GM12864 (cell line): ENCODE measurements around the gene ST3GAL6.

Experiments
- DNase-seq: peaks from one replicate; pipeline ENCODE4 v3.0.0-alpha.2; 2011; ENCODE audit warnings: low read depth
- H3K4me3 ChIP-seq: 2 replicates; pipeline ENCODE4 v1.5.1; 2011; ENCODE audit warnings: mild to moderate bottlenecking, low read depth, low read length, control low read depth
- TF ChIP-seq, protein P1 (sequence below): IDR thresholded peaks from 2 replicates; pipeline ENCODE4 v1.5.1; 2011; ENCODE audit warnings: low read depth, mild to moderate bottlenecking, moderate library complexity, low read length, control low read depth, inconsistent platforms; ENCODE audit errors: missing control alignments

ST3GAL6 gene

DNA sequence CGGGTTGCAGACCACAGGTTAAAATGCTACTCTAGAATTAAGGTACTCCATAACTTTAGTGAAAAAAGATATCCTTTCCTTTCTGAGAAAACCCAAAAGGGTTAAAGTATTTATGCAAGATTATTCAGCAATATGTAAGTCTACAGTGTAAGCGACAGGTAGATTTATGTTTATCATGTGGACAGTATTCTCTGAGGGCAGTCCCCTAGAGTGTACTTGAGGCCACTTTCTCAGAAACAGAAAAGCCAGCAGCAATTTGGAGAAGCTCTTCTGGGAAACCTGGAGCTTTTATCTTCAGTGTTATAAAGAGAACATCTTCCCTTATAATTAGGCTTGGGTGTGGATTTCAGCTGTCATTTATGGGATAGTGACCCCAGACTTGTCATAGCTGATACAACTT, 8.9 kb downstream of the ST3GAL6 start:
- no peak for DNase-seq
- H3K4me3 ChIP-seq = no peak overlapping the region
- TF ChIP-seq, protein P1, sequence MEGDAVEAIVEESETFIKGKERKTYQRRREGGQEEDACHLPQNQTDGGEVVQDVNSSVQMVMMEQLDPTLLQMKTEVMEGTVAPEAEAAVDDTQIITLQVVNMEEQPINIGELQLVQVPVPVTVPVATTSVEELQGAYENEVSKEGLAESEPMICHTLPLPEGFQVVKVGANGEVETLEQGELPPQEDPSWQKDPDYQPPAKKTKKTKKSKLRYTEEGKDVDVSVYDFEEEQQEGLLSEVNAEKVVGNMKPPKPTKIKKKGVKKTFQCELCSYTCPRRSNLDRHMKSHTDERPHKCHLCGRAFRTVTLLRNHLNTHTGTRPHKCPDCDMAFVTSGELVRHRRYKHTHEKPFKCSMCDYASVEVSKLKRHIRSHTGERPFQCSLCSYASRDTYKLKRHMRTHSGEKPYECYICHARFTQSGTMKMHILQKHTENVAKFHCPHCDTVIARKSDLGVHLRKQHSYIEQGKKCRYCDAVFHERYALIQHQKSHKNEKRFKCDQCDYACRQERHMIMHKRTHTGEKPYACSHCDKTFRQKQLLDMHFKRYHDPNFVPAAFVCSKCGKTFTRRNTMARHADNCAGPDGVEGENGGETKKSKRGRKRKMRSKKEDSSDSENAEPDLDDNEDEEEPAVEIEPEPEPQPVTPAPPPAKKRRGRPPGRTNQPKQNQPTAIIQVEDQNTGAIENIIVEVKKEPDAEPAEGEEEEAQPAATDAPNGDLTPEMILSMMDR = no peak

DNA sequence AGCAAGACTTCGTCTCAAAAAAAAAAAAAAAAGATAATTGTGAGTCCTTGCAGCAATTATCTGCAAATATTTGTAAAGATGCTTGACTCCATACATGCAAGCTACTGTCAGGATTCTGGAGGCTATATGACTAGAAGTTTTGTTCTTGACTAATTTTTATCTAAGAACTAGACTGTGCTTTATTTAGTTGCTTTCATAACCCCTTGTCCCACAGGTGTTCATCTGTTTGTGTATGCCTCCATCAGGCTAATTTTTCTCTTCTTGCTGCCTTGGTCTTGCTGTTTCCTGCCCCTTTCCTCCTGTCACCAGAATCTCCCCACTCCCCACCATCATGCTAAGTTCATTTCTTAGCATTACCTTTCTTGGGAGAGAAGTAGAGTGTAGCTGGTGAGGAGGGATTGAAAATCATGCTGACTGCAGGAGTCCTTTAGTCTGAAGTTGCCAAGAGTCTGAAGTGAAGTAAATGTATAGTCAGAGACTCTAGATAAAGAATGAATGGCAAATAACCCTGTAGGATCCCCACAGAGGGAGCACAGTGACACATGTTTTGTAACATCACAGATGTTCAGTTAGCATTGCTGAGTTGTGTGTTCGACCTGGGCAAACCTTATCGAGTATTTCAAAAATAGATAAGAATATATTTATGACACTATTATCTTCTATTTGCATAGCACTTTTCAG, 12.5 kb downstream of the ST3GAL6 start:
- TF ChIP-seq, protein P1 = no peak
- no peak for DNase-seq
- H3K4me3 ChIP-seq = no peak overlapping the region

DNA sequence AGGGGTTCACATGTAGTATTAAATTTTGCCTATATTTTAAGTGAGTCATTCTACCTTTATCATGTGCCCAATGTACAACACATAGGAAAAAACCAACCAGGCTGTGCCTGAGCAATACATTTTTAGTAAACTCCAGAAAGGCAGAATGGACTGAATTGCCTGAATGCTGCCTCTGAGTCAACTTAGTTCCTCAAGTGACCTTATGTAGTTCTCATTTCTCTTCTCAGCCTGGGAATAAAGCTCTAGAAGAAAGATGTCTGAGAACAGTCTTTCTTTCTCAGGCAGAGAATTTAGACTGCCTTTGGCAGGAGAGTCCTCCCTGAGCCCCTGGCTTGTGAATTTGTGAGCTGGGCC, 13.0 kb downstream of the ST3GAL6 start:
- no peak overlapping the region for H3K4me3 ChIP-seq
- no peak for DNase-seq
- TF ChIP-seq, protein P1 = no peak

DNA sequence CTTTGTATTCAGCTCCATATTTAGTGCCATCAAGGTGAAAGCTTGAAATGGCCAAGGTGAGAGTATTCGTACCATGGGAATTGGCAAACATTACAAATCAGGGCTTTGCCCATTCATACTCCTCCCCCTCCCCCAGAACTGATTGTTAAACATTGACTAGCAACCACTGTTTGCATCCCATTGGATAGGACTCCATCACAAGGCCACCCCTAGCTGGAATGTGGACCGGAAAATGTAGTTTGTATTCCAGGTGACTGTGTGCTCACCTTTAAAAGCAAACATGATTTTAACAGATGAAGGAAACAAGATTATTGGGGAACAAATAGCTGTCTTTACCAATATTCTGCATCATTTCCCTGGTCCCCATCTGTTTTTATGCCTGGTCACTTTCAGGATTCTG, 14.1 kb downstream of the ST3GAL6 start:
- DNase-seq = no peak
- TF ChIP-seq, protein P1 = no peak
- H3K4me3 ChIP-seq = no peak overlapping the region

DNA sequence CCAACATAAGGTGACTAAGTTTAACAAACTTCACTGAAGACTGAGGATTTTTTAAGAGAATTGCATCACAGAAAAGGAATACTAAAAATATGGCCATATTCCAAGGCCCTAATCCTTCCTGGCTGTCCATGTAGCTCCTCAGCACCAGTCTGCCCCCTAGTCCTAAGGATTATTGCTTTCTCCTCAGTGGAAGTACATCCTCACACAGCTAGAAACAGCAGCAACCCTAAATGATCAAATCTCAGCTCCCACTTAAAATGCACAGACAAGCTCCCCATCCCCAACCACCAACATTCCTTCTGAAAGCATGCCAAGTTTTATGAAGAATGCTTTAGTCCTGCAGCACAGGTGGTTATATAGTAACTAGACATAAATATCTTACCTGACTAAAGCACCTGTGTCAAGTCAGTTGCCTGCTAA, 14.7 kb downstream of the ST3GAL6 start:
- TF ChIP-seq, protein P1 = no peak
- DNase-seq = no peak
- no peak overlapping the region for H3K4me3 ChIP-seq

DNA sequence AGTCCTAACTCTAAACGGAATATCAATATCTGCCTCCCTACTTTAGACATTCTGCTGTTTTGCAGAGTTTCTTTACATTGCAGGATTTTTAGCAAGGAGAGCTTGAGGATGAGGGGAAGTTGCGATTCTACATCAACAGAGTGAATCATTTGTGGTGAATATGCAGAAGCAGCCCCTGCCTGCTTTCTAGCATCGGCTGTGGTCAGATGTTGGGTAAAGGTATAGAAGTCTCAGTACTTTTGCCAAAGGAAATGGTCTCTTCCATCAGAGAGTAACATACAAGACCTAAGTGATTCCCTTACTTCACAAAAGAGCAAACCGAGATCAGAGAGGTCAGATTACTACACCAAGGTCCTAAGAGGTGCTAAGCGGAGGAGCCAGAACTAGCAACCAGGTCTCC, 15.2 kb downstream of the ST3GAL6 start:
- no peak overlapping the region for H3K4me3 ChIP-seq
- DNase-seq = no peak
- TF ChIP-seq, protein P1 = no peak

DNA sequence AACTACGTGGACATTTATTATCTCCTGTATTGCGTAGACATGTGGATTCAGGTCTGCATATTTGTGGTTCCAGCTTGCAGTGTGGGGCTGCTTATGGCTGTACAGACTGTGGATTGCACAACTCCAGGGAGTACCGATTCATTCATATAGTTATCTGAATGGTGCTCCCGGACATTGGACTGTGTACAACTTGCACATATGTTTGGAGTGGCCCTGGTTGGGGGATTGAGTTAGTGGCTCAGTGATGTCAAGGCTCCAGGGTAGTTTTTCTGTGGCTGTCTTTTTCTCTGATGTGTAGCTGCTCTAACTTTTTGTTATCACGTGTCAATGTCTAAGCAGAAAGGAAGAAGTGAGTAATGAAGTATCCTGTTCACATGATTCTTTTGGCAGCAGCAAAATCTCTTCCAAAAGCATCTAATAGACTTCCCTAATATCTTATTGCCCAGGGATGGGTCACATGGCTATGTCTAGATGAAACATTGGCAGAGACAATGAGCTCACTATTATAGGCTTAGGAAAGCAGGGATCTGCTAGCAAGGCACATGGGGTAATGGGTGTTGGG, 15.8 kb downstream of the ST3GAL6 start:
- DNase-seq = no peak
- TF ChIP-seq, protein P1 = no peak
- H3K4me3 ChIP-seq = no peak overlapping the region
